ENCODE measurements around the gene CEP83. TPM values are rescaled to one million over a fixed set of nuclear protein-coding genes. Genes with fewer than 3 reads are reported as not detected.

The CEP83 gene, protein sequence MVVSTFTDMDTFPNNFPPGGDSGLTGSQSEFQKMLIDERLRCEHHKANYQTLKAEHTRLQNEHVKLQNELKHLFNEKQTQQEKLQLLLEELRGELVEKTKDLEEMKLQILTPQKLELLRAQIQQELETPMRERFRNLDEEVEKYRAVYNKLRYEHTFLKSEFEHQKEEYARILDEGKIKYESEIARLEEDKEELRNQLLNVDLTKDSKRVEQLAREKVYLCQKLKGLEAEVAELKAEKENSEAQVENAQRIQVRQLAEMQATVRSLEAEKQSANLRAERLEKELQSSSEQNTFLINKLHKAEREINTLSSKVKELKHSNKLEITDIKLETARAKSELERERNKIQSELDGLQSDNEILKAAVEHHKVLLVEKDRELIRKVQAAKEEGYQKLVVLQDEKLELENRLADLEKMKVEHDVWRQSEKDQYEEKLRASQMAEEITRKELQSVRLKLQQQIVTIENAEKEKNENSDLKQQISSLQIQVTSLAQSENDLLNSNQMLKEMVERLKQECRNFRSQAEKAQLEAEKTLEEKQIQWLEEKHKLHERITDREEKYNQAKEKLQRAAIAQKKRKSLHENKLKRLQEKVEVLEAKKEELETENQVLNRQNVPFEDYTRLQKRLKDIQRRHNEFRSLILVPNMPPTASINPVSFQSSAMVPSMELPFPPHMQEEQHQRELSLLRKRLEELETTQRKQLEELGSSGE
- 10.9 and 12.7 TPM in 2 replicates for total RNA-seq (2014; rRNA removed; shearing (Covaris generic))

DNA sequence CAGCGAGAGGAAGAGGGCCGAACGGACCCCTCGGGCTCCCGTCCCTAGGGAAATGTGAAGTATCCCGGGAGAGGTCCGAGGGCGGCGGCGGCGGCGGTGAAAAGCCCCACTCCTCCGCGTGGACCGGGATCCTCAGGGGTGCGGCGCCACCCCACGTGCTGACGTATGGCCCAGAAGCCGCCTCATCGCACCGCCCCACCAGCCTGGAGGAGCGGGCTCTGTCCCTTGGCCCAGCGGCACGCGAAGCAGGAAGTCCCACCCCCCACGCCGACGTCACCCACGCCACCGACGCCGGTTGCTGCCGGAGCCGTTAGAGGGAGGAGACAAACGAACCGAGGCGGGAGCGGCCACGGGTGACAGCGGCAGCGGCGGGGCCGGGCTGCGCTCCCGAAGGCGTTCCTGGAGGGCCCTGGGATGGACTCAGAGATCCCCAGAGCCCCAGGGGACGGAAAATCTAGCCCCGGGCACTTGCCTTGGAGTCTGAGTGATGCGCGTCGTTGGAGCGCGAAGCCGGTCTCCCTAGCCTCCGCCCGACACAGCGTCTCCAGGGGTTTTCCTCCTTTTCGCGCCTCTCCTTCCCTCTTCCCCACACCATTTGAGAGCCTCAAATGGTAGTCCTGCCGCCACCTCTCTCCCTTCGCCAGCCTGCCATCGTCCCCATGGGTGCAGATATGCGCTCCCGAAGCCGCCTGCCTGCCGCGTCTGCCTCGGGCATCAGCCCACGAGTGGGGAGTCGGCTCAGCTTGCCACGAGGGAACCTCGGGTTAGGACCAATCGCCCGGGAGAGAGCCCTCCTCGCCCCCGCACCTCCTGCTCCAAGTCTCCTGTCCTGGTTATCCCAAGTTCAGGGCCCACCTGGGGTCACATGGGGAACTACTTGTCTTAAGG lies at the start of gene CEP83:
Gene CEP83, minus strand, starts transcription at position 140 of the 888 bp plus-strand sequence. CDS start 47,377 bp downstream, outside the sequence.
- no peaks in the 10 kb centered on the region for H3K36me3 ChIP-seq (replicated peaks; ENCODE audit: control insufficient read depth, insufficient read depth, low read length)
- peak; percentile 90 for DNase-seq
- H3K4me3 ChIP-seq (ENCODE audit: insufficient read depth, low read depth, low read length), result peak within 1 kb of the TSS; percentile 90
- peaks cover 3% of the 10 kb centered on the region; the same call in 1 of the 2 replicates for H3K27me3 ChIP-seq (ENCODE audit: control insufficient read depth, insufficient read depth, low read length)

DNA sequence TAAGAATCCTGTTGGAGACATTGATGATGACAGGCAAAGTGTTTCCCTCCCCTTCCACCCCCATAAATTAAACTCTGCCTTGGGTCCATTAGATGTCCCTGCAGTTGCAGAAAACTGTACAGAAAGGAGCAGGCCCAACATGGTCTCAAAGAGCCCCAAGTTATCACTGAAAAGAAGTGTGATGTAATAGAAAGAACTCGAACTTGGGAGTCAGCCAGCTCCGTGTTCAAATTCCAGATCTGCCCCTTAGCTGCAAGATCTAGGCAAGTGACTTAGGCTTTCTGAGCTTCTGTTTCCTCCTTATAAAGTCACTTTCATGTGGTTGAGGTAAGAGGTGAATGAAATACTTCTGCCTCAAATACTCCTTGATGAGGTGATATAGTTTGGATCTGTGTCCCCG lies 49.6 kb upstream of the CEP83 start:
- no peaks in the 10 kb centered on the region for H3K36me3 ChIP-seq (replicated peaks; ENCODE audit: control insufficient read depth, insufficient read depth, low read length)
- no peak overlapping the region for H3K4me3 ChIP-seq (ENCODE audit: insufficient read depth, low read depth, low read length)
- H3K27me3 ChIP-seq (ENCODE audit: control insufficient read depth, insufficient read depth, low read length), result no peaks in the 10 kb centered on the region
- DNase-seq, result no peak

DNA sequence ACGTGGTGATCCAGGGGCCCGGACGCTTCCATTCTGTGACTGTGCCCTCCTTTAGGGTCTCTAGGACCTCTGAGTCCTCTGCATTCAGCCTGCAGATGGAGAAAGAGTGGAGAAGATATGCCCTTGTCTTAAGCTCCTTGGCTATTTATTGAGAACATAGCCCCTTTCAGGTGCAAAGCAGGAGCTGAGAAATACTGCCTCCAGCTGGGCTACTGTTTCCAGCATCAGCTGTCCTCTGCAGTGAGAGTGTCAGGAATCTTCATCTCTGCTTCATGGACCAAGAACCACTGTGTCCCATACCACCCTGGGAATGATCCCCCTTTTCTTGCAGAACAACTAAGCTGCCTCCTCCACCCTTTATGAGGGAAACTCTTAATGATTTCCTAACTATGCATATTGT lies 47.8 kb upstream of the CEP83 start:
- H3K36me3 ChIP-seq (replicated peaks; ENCODE audit: control insufficient read depth, insufficient read depth, low read length), result no peaks in the 10 kb centered on the region
- no peaks in the 10 kb centered on the region for H3K27me3 ChIP-seq (ENCODE audit: control insufficient read depth, insufficient read depth, low read length)
- peak; percentile 13 for DNase-seq
- H3K4me3 ChIP-seq (ENCODE audit: insufficient read depth, low read depth, low read length), result no peak overlapping the region

DNA sequence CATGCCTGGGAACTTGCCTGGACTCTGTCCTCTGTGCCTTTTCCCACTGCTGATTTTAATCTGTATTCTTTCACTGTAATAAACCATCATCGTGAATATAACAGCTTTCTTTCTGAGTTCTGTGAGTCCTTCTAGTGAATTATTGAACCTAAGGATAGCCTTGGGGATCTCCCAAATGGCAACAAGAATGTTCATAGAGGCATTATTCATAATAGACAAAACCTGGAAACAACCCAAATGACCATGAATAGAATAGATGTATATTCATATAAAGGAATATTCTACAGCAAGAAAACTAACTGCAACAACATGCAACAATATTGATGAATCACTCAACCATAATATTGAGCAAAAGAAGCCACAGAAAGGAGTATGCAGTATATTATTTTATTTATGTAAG lies 44.7 kb upstream of the CEP83 start:
- DNase-seq, result no peak
- Histone ChIP-seq H3K27me3 (ENCODE audit: control insufficient read depth, insufficient read depth, low read length) (no peaks in the 10 kb centered on the region), H3K36me3 (replicated peaks; ENCODE audit: control insufficient read depth, insufficient read depth, low read length) (no peaks in the 10 kb centered on the region), H3K4me3 (ENCODE audit: insufficient read depth, low read depth, low read length) (no peak overlapping the region)

DNA sequence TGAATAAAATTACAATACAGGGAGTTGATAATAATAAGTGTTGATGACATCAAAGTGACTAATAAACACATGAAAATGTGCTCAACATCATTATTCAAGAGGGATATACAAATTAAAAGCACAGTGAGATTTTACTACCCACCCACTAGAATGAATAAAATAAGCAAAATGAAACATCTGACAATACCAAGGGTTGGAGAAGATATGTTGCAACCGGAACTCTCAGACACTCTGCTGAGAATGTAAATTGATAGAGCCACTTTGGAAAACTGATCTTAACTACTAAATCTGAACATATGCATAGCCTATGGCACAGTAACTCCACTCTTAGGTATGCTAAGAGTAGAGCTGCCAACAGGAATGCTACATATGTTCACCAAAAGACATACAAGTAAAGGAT lies 44.0 kb upstream of the CEP83 start:
- DNase-seq, result no peak
- no peaks in the 10 kb centered on the region for H3K27me3 ChIP-seq (ENCODE audit: control insufficient read depth, insufficient read depth, low read length)
- no peaks in the 10 kb centered on the region for H3K36me3 ChIP-seq (replicated peaks; ENCODE audit: control insufficient read depth, insufficient read depth, low read length)
- no peak overlapping the region for H3K4me3 ChIP-seq (ENCODE audit: insufficient read depth, low read depth, low read length)

DNA sequence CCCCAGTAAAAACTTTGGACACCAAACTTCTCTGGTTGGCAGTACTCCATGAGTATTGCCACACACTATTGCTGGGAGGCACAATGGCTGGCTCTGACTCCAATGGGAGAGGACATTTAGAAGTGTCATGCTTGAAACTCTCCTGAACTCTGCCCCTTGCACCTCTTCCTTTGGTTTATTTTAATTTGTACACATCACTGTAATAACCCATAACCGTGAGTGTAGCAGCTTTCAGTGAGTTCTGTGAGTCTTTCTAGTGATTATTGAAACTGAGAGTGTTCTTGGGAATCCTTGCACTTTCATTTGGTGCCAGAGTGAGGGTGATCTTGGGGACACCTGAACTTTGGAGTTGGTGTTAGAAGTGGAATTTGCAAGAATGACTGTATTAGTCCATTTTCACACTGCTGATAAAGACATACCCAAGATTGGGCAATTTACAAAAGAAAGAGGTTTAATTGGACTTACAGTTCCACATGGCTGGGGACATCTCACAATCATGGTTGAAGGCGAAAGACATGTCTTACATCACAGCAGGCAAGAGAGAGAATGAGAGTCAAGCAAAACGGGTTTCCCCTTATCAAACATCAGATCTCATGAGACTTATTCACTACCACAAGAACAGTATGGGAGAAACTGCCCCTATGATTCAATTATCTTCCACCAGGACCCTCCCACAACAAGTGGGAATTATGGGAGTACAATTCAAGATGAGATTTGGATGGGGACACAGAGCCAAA lies 41.3 kb upstream of the CEP83 start:
- H3K36me3 ChIP-seq (replicated peaks; ENCODE audit: control insufficient read depth, insufficient read depth, low read length), result no peaks in the 10 kb centered on the region
- H3K27me3 ChIP-seq (ENCODE audit: control insufficient read depth, insufficient read depth, low read length), result no peaks in the 10 kb centered on the region
- no peak for DNase-seq

DNA sequence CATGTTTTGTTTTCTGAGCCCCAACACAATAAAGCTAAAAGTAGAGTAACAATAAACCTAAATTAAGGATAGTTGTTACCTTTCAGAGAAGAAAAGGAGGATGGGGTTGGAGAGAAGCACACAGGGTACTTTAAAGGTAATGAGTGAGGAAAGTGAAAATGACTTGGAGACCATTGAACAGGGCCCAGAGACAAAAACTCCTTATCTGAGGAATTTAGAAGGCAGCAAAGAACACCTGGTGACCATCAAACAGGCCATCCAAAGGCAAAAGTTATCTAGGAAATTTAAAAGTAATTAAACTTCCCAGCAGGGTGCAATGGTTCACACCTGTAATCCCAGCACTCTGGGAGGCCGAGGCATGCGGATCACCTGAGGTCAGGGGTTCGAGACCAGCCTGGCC lies 39.0 kb upstream of the CEP83 start:
- Histone ChIP-seq H3K4me3 (ENCODE audit: insufficient read depth, low read depth, low read length) (no peak overlapping the region), H3K36me3 (replicated peaks; ENCODE audit: control insufficient read depth, insufficient read depth, low read length) (no peaks in the 10 kb centered on the region), H3K27me3 (ENCODE audit: control insufficient read depth, insufficient read depth, low read length) (no peaks in the 10 kb centered on the region)
- no peak for DNase-seq

More for the DNA sequence above, 41.3 kb upstream of the CEP83 start:
- no peak overlapping the region for H3K4me3 ChIP-seq (ENCODE audit: insufficient read depth, low read depth, low read length)

DNA sequence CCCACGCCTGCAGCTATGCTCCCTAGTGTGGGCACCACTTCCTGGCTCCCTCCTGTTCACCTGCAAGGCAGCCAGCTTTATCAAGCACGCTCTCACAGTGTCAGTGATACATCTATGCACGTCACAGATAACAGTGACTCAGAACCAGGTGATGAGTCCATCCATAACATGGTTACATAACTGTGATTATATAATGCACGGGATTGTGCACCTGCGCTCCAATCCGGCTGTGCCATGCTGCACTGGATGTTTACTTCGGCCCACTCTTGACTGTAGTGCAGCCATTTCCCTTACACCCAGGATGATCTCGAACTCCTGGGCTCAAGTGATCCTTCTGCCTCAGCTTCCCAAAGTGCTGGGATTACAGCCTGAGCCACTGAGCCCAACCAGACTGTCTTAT lies 38.4 kb upstream of the CEP83 start:
- DNase-seq, result no peak
- no peak overlapping the region for H3K4me3 ChIP-seq (ENCODE audit: insufficient read depth, low read depth, low read length)
- H3K27me3 ChIP-seq (ENCODE audit: control insufficient read depth, insufficient read depth, low read length), result no peaks in the 10 kb centered on the region
- H3K36me3 ChIP-seq (replicated peaks; ENCODE audit: control insufficient read depth, insufficient read depth, low read length), result no peaks in the 10 kb centered on the region

DNA sequence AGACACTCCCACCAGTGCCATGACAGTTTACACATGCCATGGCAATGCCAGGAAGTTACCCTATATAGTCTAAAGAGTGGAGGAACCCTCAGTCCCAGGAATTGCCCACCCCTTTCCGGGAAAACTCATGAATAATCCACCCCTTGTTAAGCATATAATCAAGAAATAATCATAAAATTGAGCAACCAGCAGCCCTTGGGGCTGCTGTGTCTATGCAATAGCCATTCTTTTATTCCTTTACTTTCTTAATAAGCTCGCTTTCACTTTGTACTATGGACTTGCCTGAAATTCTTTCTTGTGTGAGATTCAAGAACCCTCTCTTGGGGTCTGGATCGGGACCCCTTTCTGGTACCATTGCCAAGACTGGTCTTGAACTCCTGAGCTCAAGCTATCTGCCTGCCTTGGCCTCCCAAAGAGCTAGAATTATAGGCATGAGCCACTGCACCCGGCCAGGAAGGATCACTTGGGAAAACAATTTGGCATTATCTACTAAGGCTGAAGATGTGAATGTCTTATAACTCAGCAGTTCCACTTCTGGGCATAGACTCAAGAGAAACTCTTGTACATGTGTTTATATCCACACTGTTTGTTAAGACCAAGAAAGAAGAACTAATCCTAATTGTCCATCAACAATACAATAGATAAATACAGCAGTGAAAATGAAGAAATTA lies 35.9 kb upstream of the CEP83 start:
- no peak for DNase-seq
- no peaks in the 10 kb centered on the region for H3K27me3 ChIP-seq (ENCODE audit: control insufficient read depth, insufficient read depth, low read length)
- H3K36me3 ChIP-seq (replicated peaks; ENCODE audit: control insufficient read depth, insufficient read depth, low read length), result no peaks in the 10 kb centered on the region
- no peak overlapping the region for H3K4me3 ChIP-seq (ENCODE audit: insufficient read depth, low read depth, low read length)

DNA sequence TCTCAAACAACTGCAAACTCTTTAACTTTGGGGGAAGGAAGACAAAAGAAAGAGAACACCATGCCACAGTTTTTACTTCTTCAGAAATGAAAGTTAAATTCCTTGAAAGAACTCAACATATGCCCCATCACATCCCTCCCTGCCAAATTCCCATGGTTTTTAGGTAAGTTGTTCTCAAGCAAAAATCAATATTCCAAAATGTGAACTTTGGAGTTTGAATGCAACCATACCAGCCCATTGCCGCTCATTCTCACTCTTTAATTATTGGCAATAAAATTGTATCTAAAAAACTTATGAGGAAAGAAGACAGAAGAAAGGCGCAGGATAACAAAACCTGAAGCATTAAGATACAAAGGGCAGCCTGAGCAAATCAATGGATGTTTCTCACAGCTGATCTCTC lies 31.8 kb upstream of the CEP83 start:
- Histone ChIP-seq H3K36me3 (replicated peaks; ENCODE audit: control insufficient read depth, insufficient read depth, low read length) (no peaks in the 10 kb centered on the region), H3K4me3 (ENCODE audit: insufficient read depth, low read depth, low read length) (no peak overlapping the region), H3K27me3 (ENCODE audit: control insufficient read depth, insufficient read depth, low read length) (no peaks in the 10 kb centered on the region)
- no peak for DNase-seq

DNA sequence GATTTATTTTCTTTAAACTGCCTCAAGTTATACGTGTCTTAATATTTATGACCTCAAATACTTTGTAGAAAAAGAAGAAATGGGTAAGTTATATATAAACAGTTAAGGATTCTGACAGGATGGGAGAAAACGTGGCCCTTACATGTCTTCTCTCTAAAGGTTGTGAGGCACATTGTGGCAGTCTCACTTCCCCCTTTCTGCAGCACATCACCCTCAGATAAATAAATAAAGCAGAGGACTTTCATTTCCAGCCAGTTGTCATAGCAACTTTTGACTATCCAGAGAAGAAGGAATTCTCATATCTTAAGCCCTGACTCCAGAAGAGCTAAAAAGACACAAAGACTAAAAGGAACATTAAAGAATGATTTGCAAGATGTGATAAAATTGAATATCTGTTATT lies 28.8 kb upstream of the CEP83 start:
- Histone ChIP-seq H3K27me3 (ENCODE audit: control insufficient read depth, insufficient read depth, low read length) (no peaks in the 10 kb centered on the region), H3K4me3 (ENCODE audit: insufficient read depth, low read depth, low read length) (no peak overlapping the region)

DNA sequence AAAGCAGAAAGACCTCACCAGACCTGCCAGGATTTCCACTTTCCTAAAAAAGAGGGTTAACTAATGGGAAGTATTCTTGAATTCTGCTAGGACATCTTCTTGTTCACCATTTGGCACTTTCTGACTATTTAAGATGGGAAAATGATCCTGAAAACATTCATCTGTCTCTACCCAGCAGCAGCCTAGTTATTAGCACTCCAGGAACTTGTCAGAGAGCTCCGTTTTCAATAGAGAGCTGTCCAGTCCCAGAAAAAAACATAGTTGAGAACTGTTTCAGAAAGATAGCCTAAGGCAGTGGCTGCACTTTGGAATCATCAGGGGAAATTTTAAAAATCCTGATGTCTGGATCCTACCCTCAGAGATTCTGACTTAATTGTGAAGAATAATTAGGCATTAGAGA lies 22.1 kb upstream of the CEP83 start:
- H3K27me3 ChIP-seq (ENCODE audit: control insufficient read depth, insufficient read depth, low read length), result no peaks in the 10 kb centered on the region
- no peak for DNase-seq
- H3K36me3 ChIP-seq (replicated peaks; ENCODE audit: control insufficient read depth, insufficient read depth, low read length), result no peaks in the 10 kb centered on the region
- H3K4me3 ChIP-seq (ENCODE audit: insufficient read depth, low read depth, low read length), result no peak overlapping the region

More for the DNA sequence above, 28.8 kb upstream of the CEP83 start:
- no peak for DNase-seq
- no peaks in the 10 kb centered on the region for H3K36me3 ChIP-seq (replicated peaks; ENCODE audit: control insufficient read depth, insufficient read depth, low read length)

DNA sequence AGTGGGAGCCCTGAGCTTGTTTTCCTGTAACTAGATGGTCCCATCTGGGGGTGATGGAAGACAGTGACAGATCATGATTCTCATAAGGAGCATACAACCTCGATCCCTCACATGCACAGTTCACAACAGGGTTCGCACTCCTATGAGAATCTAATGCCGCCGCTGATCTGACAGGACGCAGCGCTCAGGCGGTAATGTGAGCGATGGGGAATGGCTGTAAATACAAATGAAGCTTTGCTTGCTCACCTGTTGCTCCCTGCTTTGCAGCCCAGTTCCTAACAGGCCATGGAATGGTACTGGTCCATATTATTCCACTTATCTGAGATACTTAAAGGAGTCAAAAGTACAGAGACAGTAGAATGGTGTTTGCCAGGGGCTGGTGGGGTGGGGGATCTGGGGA lies 9.9 kb upstream of the CEP83 start:
- Histone ChIP-seq H3K36me3 (replicated peaks; ENCODE audit: control insufficient read depth, insufficient read depth, low read length) (no peaks in the 10 kb centered on the region), H3K27me3 (ENCODE audit: control insufficient read depth, insufficient read depth, low read length) (no peaks in the 10 kb centered on the region), H3K4me3 (ENCODE audit: insufficient read depth, low read depth, low read length) (no peak overlapping the region)
- DNase-seq, result no peak
